NCI-H1048 (cell line): ENCODE data around the gene CTBP1.

ENCODE experiments used
- DNase-seq: peaks from one replicate; lab custom pipeline; 2025; lab: John Stamatoyannopoulos, UW

CTBP1 gene

GRCh38 chr4:1209821-1210220 lies 39.1 kb downstream of the CTBP1 start:
- no peak for DNase-seq

- DNase-seq, result no peak
Observed at GRCh38 chr4:1208970-1209704, 39.8 kb downstream of the CTBP1 start.

- no peak for DNase-seq
Observed at GRCh38 chr4:1208266-1208961, 40.5 kb downstream of the CTBP1 start.

- DNase-seq, result no peak
Observed at GRCh38 chr4:1207603-1208265, 41.2 kb downstream of the CTBP1 start.

GRCh38 chr4:1207157-1207470 lies 41.8 kb downstream of the CTBP1 start:
- DNase-seq, result no peak

GRCh38 chr4:1206299-1207156 lies 42.4 kb downstream of the CTBP1 start:
- DNase-seq, result no peak

GRCh38 chr4:1205586-1206298 lies 43.2 kb downstream of the CTBP1 start:
- DNase-seq, result no peak

GRCh38 chr4:1204828-1205585 lies 43.9 kb downstream of the CTBP1 start:
- no peak for DNase-seq

GRCh38 chr4:1204286-1204827 lies 44.6 kb downstream of the CTBP1 start:
- no peak for DNase-seq

GRCh38 chr4:1203026-1203616 lies 45.8 kb downstream of the CTBP1 start:
- DNase-seq, result no peak

GRCh38 chr4:1202526-1203011 lies 46.4 kb downstream of the CTBP1 start:
- DNase-seq, result no peak

GRCh38 chr4:1201851-1202525 lies 46.9 kb downstream of the CTBP1 start:
- DNase-seq, result no peak

- no peak for DNase-seq
Observed at GRCh38 chr4:1200425-1201035, 48.4 kb downstream of the CTBP1 start.

GRCh38 chr4:1199556-1200331 lies 49.2 kb downstream of the CTBP1 start:
- no peak for DNase-seq

- DNase-seq, result no peak
Observed at GRCh38 chr4:1198098-1198844, 50.7 kb downstream of the CTBP1 start.

GRCh38 chr4:1196421-1197183 lies 52.3 kb downstream of the CTBP1 start:
- no peak for DNase-seq
